ENCODE results near the gene CLIC3.

- TF ChIP-seq EZH2 (IDR thresholded peaks at IDR 0.05): no peak
- no peak for TF ChIP-seq CTCF (IDR thresholded peaks at IDR 0.05)
These were observed 22.6 kb upstream of the CLIC3 start for GRCh38 chr9:137018761-137019559.
